Prostate gland (tissue), 2 donors: ENCODE results near the gene FXYD2. TPM values are rescaled to one million over a fixed set of nuclear protein-coding genes. Genes with fewer than 3 reads are reported as not detected.

Experiments used
- DNase-seq: peaks from one replicate; pipeline ENCODE4 v3.0.0-alpha.2; 2019; ENCODE audit warnings: low spot score
- H3K27ac ChIP-seq, 2 donors: fragments of 200-600 bp; sonication (generic); 2 replicates each; pipeline ENCODE4 v1.5.1; 2017 to 2019
- H3K27me3 ChIP-seq: fragments of 200-600 bp; sonication (generic); replicated peaks from 2 replicates; pipeline ENCODE4 v1.5.1; 2019; ENCODE audit not compliant: insufficient read depth
- H3K36me3 ChIP-seq, 2 donors: fragments of 200-600 bp; sonication (generic); 1 replicate in 1 of 2; 2 replicates in 1 of 2; pipeline versions ENCODE4 v1.5.1 to v1.8.1; 2017 to 2019
- H3K4me1 ChIP-seq: fragments of 200-600 bp; sonication (generic); replicated peaks from 2 replicates; pipeline ENCODE4 v1.5.1; 2019
- H3K4me3 ChIP-seq, 2 donors: fragments of 200-600 bp; sonication (generic); 2 replicates each; pipeline ENCODE4 v1.5.1; 2017 to 2019
- H3K9me3 ChIP-seq: fragments of 200-600 bp; sonication (generic); 2 replicates; pipeline ENCODE4 v1.5.1; 2017
- POLR2A ChIP-seq: fragments of 450-650 bp; IDR thresholded peaks from one replicate; pipeline ENCODE4 v1.6.1; 2016; ENCODE audit warnings: antibody characterized with exemption, mild to moderate bottlenecking
- POLR2AphosphoS5 ChIP-seq: sonication (generic); formaldehyde crosslinking; IDR thresholded peaks from one replicate; pipeline ENCODE4 v1.6.1; 2017; ENCODE audit warnings: antibody characterized with exemption
- WGBS: methylation state at CpG from one replicate; pipeline ENCODE4 v1.1.5; 2018; 5-methylcytosine and 5-hydroxymethylcytosine counted together
- intact Hi-C: fragments of 100-400 bp; cut with DNase I; formaldehyde crosslinking; loops from one replicate; pipeline ENCODE4 v1.14.2; 2022
- total RNA-seq, 2 donors: library from RNA; depleted of rRNA; stranded (reverse); fragments of >200 nt; gene quantifications; one replicate each; pipeline ENCODE4 v1.1.0, GENCODE V29; 2016
- TF ChIP-seq, protein P1 (sequence below), 4 experiments: fragments of 200-600 bp in 2 of 4; fragments of 450-650 bp in 2 of 4; sonication (generic) in 2 of 4; IDR thresholded peaks; 1 replicate in 3 of 4; 2 replicates in 1 of 4; pipeline ENCODE4 v1.5.1; 2016 to 2019; ENCODE audit warnings: antibody characterized with exemption in 4 of 4, mild to moderate bottlenecking in 2 of 4, moderate library complexity in 2 of 4

Gene FXYD2
- total RNA-seq, 2 donors from 2014 or later, result 0.87 to 1.8 TPM

DNA sequence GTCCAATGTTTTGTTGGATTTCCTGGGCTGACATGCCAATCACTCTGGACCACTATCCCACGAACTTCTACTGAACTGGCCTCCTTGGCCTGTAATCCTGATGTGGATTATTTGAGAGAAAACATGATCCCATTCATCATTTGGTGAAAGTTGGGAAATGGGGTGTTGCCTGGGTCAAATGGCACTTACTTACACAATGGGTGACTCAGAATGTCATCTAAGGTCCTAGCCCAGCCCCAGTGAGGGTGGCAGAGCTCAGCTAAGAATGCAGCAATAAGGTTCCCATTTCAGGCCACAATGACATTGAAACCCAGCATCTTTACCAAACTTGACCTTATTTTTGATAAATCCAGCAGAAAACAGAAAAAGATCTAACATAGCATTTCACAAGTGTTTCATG, 19.5 kb downstream of the FXYD2 start:
- Histone ChIP-seq H3K36me3 (no peaks in the 10 kb centered on the region), H3K9me3 (no peaks in the 10 kb centered on the region), H3K27me3 (no peaks in the 10 kb centered on the region), H3K4me3 (no peak overlapping the region), H3K27ac (no peak overlapping the region), H3K4me1 (no peaks in the 10 kb centered on the region)
- 74% methylated on average over 1 of the region's 1 CpG for WGBS
- DNase-seq, result no peak
- intact Hi-C loops, result loop anchor here (5.0 kb wide), 1 partner anchor 142 kb away; no protein-coding TSS in a partner anchor
- TF ChIP-seq, protein P1, sequence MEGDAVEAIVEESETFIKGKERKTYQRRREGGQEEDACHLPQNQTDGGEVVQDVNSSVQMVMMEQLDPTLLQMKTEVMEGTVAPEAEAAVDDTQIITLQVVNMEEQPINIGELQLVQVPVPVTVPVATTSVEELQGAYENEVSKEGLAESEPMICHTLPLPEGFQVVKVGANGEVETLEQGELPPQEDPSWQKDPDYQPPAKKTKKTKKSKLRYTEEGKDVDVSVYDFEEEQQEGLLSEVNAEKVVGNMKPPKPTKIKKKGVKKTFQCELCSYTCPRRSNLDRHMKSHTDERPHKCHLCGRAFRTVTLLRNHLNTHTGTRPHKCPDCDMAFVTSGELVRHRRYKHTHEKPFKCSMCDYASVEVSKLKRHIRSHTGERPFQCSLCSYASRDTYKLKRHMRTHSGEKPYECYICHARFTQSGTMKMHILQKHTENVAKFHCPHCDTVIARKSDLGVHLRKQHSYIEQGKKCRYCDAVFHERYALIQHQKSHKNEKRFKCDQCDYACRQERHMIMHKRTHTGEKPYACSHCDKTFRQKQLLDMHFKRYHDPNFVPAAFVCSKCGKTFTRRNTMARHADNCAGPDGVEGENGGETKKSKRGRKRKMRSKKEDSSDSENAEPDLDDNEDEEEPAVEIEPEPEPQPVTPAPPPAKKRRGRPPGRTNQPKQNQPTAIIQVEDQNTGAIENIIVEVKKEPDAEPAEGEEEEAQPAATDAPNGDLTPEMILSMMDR (IDR thresholded peaks at IDR 0.05), result no peak
- TF ChIP-seq POLR2AphosphoS5 (no peak), POLR2A (no peak)

DNA sequence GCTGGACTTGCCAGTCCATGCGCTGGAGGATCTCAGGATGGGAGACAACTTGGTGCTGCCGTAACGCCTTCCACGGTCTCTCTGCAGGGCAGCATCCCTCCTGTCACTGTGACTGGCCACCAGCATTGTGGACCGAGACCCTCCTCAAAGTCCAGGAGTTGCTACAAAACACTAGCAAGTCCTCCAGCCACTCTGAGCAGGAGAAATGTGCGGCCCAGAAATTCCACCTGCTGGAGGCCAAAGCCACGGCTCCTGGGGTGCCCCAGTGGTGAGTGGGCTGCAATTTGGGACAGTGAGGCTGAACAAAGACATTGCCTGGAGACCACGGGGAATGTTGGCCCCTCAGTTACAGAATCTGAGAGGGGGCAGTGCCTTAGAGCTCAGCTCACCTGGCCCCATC, 20.6 kb downstream of the FXYD2 start:
- no peak for DNase-seq
- peaks cover 2% of the 10 kb centered on the region for H3K27me3 ChIP-seq
- no peaks in the 10 kb centered on the region for H3K9me3 ChIP-seq
- H3K27ac ChIP-seq, result no peak overlapping the region
- intact Hi-C loops, result loop anchor here (5.0 kb wide), 1 partner anchor 362 kb away; no protein-coding TSS in a partner anchor
- TF ChIP-seq POLR2A (no peak), POLR2AphosphoS5 (no peak)
- TF ChIP-seq, protein P1 (IDR thresholded peaks at IDR 0.05), result no peak
- no peak overlapping the region for H3K4me3 ChIP-seq
- H3K4me1 ChIP-seq, result no peaks in the 10 kb centered on the region
- 95% methylated on average over 8 of the region's 8 CpGs for WGBS
- H3K36me3 ChIP-seq, result no peaks in the 10 kb centered on the region

DNA sequence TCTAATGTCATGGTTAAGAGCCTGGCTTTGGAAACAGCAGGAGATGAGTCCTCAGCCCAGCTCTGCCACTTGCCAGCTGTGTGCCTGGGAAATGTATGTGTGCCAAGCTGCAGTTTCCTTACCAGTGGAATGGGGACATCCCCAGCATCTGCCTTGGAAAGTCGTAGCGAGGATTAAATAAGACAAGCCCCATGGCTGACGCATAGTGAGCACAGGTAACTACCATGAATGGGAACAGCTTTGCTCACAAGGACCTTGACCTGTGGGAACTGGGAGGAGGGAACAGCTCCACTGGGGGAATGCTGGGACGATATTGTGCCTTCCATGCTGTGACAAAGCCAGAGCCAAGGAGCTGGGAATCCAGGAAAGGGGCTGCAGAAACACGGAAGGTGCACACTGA, 24.9 kb downstream of the FXYD2 start:
- H3K36me3 ChIP-seq, result no peaks in the 10 kb centered on the region
- no peak overlapping the region for H3K27ac ChIP-seq
- H3K4me3 ChIP-seq, result no peak overlapping the region
- intact Hi-C loops, result loop anchor here (5.0 kb wide), 1 partner anchor 357 kb away; no protein-coding TSS in a partner anchor
- WGBS, result 84% methylated on average over 5 of the region's 5 CpGs
- H3K9me3 ChIP-seq, result no peaks in the 10 kb centered on the region
- no peak for DNase-seq
- H3K4me1 ChIP-seq, result peaks cover 8% of the 10 kb centered on the region
- peaks cover 17% of the 10 kb centered on the region for H3K27me3 ChIP-seq
- TF ChIP-seq POLR2AphosphoS5 (no peak), POLR2A (no peak)
- TF ChIP-seq, protein P1 (IDR thresholded peaks at IDR 0.05), result no peak

DNA sequence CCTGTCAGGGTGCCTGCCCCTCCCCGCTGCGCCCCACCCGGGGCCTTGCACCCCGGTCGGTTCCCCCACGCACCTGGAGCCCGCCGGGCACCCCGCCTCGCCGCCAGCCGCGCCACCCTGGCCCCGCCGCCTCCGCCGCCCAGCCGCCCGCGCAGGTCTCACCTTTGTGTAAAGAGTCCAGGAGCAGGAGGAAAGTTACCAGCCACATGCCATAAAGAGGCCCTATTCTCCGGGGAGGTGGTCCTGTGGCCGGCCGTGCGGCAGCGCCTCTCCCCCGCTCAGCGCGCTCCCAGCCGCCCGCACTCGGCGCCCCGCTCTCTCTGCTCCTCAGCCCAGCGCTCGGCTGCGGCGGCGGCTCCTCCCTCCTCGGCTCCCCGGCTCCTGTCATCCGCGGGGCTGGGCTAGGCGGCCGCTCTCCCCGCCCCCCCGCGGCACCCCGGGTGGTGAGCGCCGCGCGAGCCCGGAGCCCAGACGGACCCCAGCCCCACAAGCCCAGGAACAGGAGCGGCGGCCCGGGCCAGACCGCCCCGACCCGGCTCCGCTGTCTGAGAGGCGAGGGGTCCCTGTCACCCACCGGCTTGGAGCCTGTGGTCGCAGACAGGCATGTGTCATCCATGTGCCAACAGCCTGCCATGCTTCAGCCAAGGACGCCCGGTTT, 27.5 kb downstream of the FXYD2 start, which contains the start of gene DSCAML1:
Gene DSCAML1, minus strand, starts transcription at position 345 of the 658 bp plus-strand sequence. Its CDS starts 137 bp downstream, at position 208.
- intact Hi-C loops, result no loop called here
- H3K4me1 ChIP-seq, result peaks cover 8% of the 10 kb centered on the region
- TF ChIP-seq POLR2AphosphoS5, result no peak
- no peak for TF ChIP-seq POLR2A
- TF ChIP-seq, protein P1 (IDR thresholded peaks at IDR 0.05), result no peak
- H3K27ac ChIP-seq, result no peak within 1 kb of the TSS
- H3K4me3 ChIP-seq, result peak within 1 kb of the TSS; percentile 16 to 36
- H3K9me3 ChIP-seq, result no peaks in the 10 kb centered on the region
- WGBS, result 4% methylated on average over 52 of the region's 66 CpGs
- H3K27me3 ChIP-seq, result peaks cover 19% of the 10 kb centered on the region
- H3K36me3 ChIP-seq, result no peaks in the 10 kb centered on the region
- no peak for DNase-seq

DNA sequence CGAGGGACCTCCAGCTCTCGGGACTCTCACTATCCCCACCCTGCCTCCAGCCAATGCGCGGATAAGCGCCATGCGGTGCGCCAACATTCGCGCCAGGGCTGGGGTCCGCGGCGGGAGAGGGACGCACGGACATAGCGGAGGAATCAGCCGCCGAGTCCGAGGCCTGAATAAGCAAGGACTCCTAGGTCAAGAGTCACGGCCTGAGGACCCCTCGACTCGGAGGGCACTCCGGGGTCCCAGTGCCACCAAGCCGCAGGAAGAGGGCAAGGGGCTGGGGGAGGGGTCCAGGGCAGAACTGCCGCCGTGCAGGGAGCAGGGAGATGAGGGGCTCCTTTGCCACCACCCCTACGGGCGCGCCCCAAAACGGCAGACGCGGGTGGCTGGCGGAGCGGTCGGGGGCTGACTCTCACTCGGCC, 28.1 kb downstream of the FXYD2 start:
- TF ChIP-seq, protein P1 (IDR thresholded peaks at IDR 0.05), result no peak
- TF ChIP-seq POLR2AphosphoS5 (no peak), POLR2A (no peak)
- no peak overlapping the region for H3K27ac ChIP-seq
- under 1% methylated on average over 28 of the region's 35 CpGs for WGBS
- intact Hi-C loops, result no loop called here
- DNase-seq, result no peak
- H3K4me1 ChIP-seq, result peaks cover 8% of the 10 kb centered on the region
- H3K36me3 ChIP-seq, result no peaks in the 10 kb centered on the region
- H3K4me3 ChIP-seq, result peak overlapping the region; percentile 16 to 36
- peaks cover 19% of the 10 kb centered on the region for H3K27me3 ChIP-seq
- no peaks in the 10 kb centered on the region for H3K9me3 ChIP-seq
